NCI-H2081 treated with DMSO at 0.1 percent for 48 hours (cell line): ENCODE measurements around the gene DACH1.
"Not testable (repeated sequence)": the region's sequence is repeated elsewhere in the genome, so short reads cannot be mapped to it uniquely, and the experiment has no call there.

Source experiments
- DNase-seq: peaks from one replicate; lab custom pipeline; 2025; lab: John Stamatoyannopoulos, UW

The DACH1 gene

GRCh38 chr13:71865874-71866334 lies 1.1 kb downstream of the DACH1 start:
- no peak for DNase-seq

- DNase-seq: no peak
These were observed 1.8 kb downstream of the DACH1 start for GRCh38 chr13:71864986-71865873.

GRCh38 chr13:71864094-71864985 lies 2.7 kb downstream of the DACH1 start:
- DNase-seq: no peak

- no peak for DNase-seq
These were observed 3.6 kb downstream of the DACH1 start for GRCh38 chr13:71863254-71863865.

GRCh38 chr13:71862459-71862943 lies 4.5 kb downstream of the DACH1 start:
- no peak for DNase-seq

- DNase-seq: no peak
These were observed 5.1 kb downstream of the DACH1 start for GRCh38 chr13:71861769-71862458.

- no peak for DNase-seq
These were observed 6.4 kb downstream of the DACH1 start for GRCh38 chr13:71860547-71861138.

GRCh38 chr13:71858647-71859046 lies 8.4 kb downstream of the DACH1 start:
- DNase-seq: no peak

- no peak for DNase-seq
These were observed 10.4 kb downstream of the DACH1 start for GRCh38 chr13:71856548-71857043.

GRCh38 chr13:71854401-71854800 lies 12.6 kb downstream of the DACH1 start:
- no peak for DNase-seq

GRCh38 chr13:71853725-71854124 lies 13.3 kb downstream of the DACH1 start:
- DNase-seq: no peak

GRCh38 chr13:71852736-71853135 lies 14.3 kb downstream of the DACH1 start:
- DNase-seq: no peak

GRCh38 chr13:71851498-71852409 lies 15.2 kb downstream of the DACH1 start:
- no peak for DNase-seq

GRCh38 chr13:71842003-71842402 lies 25.0 kb downstream of the DACH1 start:
- DNase-seq: no peak

- no peak for DNase-seq
These were observed 28.2 kb downstream of the DACH1 start for GRCh38 chr13:71838842-71839241.

GRCh38 chr13:71837582-71837981 lies 29.4 kb downstream of the DACH1 start:
- DNase-seq: not testable (repeated sequence)

- no peak for DNase-seq
These were observed 35.3 kb downstream of the DACH1 start for GRCh38 chr13:71831716-71832115.

GRCh38 chr13:71830736-71831135 lies 36.3 kb downstream of the DACH1 start:
- DNase-seq: no peak

GRCh38 chr13:71830323-71830722 lies 36.7 kb downstream of the DACH1 start:
- no peak for DNase-seq

GRCh38 chr13:71829547-71829946 lies 37.5 kb downstream of the DACH1 start:
- no peak for DNase-seq
